Measurements from ENCODE around the gene MINAR2. TPM values are rescaled to one million over a fixed set of nuclear protein-coding genes. Genes with fewer than 3 reads are reported as not detected.

MINAR2 gene
- total RNA-seq, 1 experiment from 2014 or later, result not detected

GRCh38 chr5:129766798-129767197 is 18.9 kb downstream of the MINAR2 start:
- H3K9me3 ChIP-seq, result no peaks in the 10 kb centered on the region
- H3K36me3 ChIP-seq, result no peaks in the 10 kb centered on the region
- no peak for DNase-seq
- H3K27me3 ChIP-seq, result no peaks in the 10 kb centered on the region
- H3K4me3 ChIP-seq, result no peak overlapping the region

- Histone ChIP-seq H3K27me3 (no peaks in the 10 kb centered on the region), H3K4me3 (no peak overlapping the region), H3K36me3 (no peaks in the 10 kb centered on the region), H3K9me3 (no peaks in the 10 kb centered on the region)
- peak; percentile 61 for DNase-seq
Measured at GRCh38 chr5:129767927-129768380, 20.1 kb downstream of the MINAR2 start.

DNA sequence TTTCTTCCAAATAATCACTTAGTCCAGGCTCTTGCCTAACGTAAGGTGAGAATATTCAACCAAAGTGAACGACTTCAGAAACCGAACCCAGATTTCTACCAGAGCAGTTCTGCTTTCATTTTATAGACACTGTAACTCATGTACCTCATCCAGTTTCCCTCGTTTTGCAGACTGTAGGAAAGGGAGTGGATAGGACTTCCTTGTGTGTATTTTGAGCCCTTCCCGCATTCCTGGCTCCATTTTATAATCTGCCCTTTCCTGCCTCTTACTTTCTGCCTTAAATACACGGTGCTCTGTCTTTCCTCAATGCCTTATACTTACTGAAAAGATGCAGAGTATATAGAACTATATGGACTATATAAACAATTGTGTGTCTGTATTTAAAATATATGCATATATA is 20.8 kb downstream of the MINAR2 start:
- Histone ChIP-seq H3K36me3 (no peaks in the 10 kb centered on the region), H3K4me3 (no peak overlapping the region), H3K27me3 (no peaks in the 10 kb centered on the region), H3K9me3 (no peaks in the 10 kb centered on the region)
- DNase-seq, result no peak

DNA sequence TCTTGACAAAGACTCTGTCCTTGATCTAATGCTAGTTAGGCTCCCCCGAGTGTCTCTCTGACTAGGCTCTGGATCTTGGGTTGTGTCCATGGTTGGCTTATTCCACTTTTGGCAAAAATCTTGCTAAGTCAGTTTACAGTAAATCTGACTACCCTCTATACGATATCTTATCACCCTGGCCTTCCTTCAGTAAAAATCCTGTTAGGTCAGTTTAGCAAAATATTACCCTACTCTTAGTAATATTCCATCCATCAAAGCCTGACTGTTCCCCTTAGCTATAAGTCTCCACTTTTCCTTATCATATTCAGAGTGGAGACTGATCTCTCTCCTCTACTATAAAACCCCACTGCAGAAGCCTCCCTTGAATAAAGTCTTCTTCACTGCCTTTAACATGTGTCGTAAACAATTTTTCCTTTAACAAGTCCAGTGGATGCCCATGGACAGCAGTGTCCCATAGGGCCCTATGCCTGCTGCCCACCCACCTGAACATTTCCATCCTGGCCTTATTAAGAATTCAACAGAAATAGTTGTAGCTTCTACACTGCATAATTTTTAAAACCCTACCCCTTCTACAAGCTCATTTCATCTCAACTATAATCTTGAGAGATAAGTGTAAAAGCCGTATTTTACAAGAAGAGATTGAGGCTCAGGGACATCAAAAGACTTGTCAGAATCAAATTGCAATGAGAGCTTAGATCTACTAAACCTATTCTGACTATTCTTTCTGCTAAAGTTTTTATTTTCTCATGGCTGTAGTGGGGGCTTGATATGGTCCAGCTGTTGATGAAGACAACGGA is 22.3 kb downstream of the MINAR2 start:
- Histone ChIP-seq H3K4me3 (no peak overlapping the region), H3K27me3 (no peaks in the 10 kb centered on the region), H3K36me3 (no peaks in the 10 kb centered on the region), H3K9me3 (no peaks in the 10 kb centered on the region)
- DNase-seq, result no peak

- H3K9me3 ChIP-seq, result no peaks in the 10 kb centered on the region
Measured at GRCh38 chr5:129771058-129771838, 23.4 kb downstream of the MINAR2 start.

DNA sequence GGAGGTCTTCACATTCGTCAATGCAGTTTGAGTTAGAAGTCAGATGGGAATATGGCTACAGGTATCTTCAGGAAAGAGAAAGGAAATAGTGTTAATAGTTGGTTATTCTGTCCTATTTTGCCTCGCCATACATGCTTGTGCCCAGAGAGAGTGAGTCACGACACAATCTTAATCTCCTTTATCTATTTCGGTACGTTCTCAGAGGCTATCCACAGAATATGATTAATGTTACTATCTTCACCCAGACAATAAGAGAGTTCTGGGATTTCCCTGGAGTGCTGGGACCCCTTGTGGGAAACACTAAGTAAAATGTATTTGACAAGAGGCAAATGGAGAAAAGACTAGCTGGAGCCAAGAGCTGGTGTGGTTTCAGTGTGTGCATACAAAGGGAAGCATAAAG is 25.5 kb downstream of the MINAR2 start:
- no peaks in the 10 kb centered on the region for H3K36me3 ChIP-seq
- no peak for DNase-seq

More at GRCh38 chr5:129771058-129771838, 23.4 kb downstream of the MINAR2 start:
- Histone ChIP-seq H3K36me3 (no peaks in the 10 kb centered on the region), H3K4me3 (no peak overlapping the region), H3K27me3 (no peaks in the 10 kb centered on the region)
- DNase-seq, result peak; percentile 39

GRCh38 chr5:129781594-129781993 is 33.7 kb downstream of the MINAR2 start:
- Histone ChIP-seq H3K36me3 (no peaks in the 10 kb centered on the region), H3K9me3 (no peaks in the 10 kb centered on the region), H3K4me3 (no peak overlapping the region), H3K27me3 (no peaks in the 10 kb centered on the region)
- DNase-seq, result no peak

More for the DNA sequence above, 25.5 kb downstream of the MINAR2 start:
- H3K9me3 ChIP-seq, result no peaks in the 10 kb centered on the region
- no peaks in the 10 kb centered on the region for H3K27me3 ChIP-seq
- no peak overlapping the region for H3K4me3 ChIP-seq

DNA sequence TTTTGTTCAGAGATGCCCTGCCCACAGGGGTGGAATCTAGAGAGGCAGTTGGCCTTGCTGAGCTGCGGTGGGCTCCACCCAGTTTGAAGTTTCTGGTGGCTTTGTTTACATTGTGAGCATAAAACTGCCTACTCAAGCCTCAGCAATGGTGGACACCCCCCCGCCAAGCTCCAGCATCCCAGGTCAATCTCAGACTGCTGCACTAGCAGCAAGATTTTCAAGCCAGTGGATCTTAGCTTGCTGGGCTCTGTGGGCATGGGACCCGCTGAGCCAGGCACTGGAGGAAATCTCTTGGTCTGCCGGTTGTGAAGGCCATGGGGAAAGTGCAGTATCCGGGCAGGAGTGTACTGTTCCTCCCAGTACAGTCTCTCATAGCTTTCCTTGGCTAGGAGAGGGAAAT is 55.5 kb downstream of the MINAR2 start:
- Histone ChIP-seq H3K9me3 (no peaks in the 10 kb centered on the region), H3K4me3 (no peak overlapping the region), H3K27me3 (no peaks in the 10 kb centered on the region)

GRCh38 chr5:129804705-129805104 is 56.8 kb downstream of the MINAR2 start:
- DNase-seq, result no peak

More for the DNA sequence above, 55.5 kb downstream of the MINAR2 start:
- no peaks in the 10 kb centered on the region for H3K36me3 ChIP-seq
- DNase-seq, result no peak

GRCh38 chr5:129807162-129807814 is 59.4 kb downstream of the MINAR2 start:
- DNase-seq, result no peak
- Histone ChIP-seq H3K9me3 (no peaks in the 10 kb centered on the region), H3K4me3 (no peak overlapping the region), H3K27me3 (no peaks in the 10 kb centered on the region), H3K36me3 (no peaks in the 10 kb centered on the region)

More at GRCh38 chr5:129804705-129805104, 56.8 kb downstream of the MINAR2 start:
- H3K36me3 ChIP-seq, result no peaks in the 10 kb centered on the region
- H3K4me3 ChIP-seq, result no peak overlapping the region
- no peaks in the 10 kb centered on the region for H3K27me3 ChIP-seq
- no peaks in the 10 kb centered on the region for H3K9me3 ChIP-seq

Other genes starting within 250 kb of the MINAR2 start
- gene CHSY3, start 156.4 kb downstream of the MINAR2 start, total RNA-seq (2014; rRNA removed; shearing (Covaris generic); ENCODE audit: low replicate concordance), result not detected in 2 replicates

Data from MG63 (cell line).